AG10803 (cell line): ENCODE data around the gene SS18.
A peak's percentile ranks its signal among the peaks of the same experiment; 100 is the strongest.
"Not testable (repeated sequence)": the region's sequence is repeated elsewhere in the genome, so short reads cannot be mapped to it uniquely, and the experiment has no call there.

Experiments
- DNase-seq: peaks from one replicate; pipeline ENCODE4 v3.0.0; 2010; ENCODE audit warnings: low read depth
- H3K4me3 ChIP-seq: 2 replicates; pipeline ENCODE4 v1.5.1; 2011; ENCODE audit warnings: mild to moderate bottlenecking, low read length, control low read depth
- CTCF ChIP-seq: conservative IDR thresholded peaks from 2 replicates; pipeline ENCODE4 v1.5.1; 2011; ENCODE audit warnings: mild to moderate bottlenecking, low read length, control low read depth, inconsistent platforms

SS18 gene

GRCh38 chr18:26090130-26091046, at the start of gene SS18:
Gene SS18, minus strand, starts transcription at chr18:26090613. Its CDS starts 44 bp downstream, at chr18:26090569.
- peak within 1 kb of the TSS; percentile 85 for H3K4me3 ChIP-seq
- peak; percentile 94 for DNase-seq
- TF ChIP-seq CTCF = no peak

DNA sequence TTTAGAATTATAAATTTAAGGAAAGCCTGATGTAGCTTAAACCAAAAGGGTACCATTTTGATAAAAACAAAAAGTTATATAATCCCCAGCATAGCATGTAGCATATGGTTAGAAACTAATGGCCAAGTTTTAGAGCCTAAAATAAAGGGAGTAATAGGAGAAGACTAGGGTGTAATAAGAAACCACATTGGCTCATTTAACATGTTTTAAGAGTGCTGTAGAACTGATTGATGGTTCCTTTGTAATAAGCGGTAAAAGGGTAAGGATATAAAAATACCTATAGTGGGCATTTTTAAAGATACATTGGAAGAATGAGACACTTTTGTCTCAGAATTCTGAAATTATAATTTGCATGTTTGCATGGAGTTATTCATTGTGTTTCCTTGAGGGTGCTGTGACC, 45.1 kb upstream of the SS18 start:
- no peak overlapping the region for H3K4me3 ChIP-seq
- TF ChIP-seq CTCF = no peak
- no peak for DNase-seq

DNA sequence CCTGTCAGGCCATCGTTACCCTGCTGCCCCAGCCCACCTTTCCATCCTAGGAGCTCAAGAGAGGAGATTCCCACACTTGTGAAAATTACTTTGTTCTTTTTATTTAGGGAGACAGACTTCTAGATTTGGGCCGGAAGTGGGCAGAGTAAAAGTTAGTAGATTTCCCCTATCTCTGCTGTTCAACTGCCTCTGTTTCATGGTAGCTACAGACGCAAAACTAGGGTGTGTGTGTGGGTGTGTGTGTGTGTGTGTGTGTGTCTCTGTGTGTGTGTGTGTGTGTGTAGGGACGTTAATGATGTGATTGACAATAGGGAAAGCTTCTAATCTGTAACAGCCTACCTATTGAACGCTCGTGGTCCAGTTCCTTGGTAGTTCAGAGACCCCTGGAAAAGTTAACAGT, 43.7 kb upstream of the SS18 start:
- no peak for DNase-seq
- no peak for TF ChIP-seq CTCF
- H3K4me3 ChIP-seq = no peak overlapping the region

GRCh38 chr18:26133652-26134051, 43.2 kb upstream of the SS18 start, which contains the start of gene PSMA8:
Gene PSMA8, plus strand, starts transcription at chr18:26133869. Its CDS starts 97 bp downstream, at chr18:26133966.
- H3K4me3 ChIP-seq = no peak within 1 kb of the TSS
- TF ChIP-seq CTCF = no peak
- no peak for DNase-seq

GRCh38 chr18:26128192-26128591, 37.8 kb upstream of the SS18 start:
- not testable (repeated sequence) for H3K4me3 ChIP-seq, DNase-seq

DNA sequence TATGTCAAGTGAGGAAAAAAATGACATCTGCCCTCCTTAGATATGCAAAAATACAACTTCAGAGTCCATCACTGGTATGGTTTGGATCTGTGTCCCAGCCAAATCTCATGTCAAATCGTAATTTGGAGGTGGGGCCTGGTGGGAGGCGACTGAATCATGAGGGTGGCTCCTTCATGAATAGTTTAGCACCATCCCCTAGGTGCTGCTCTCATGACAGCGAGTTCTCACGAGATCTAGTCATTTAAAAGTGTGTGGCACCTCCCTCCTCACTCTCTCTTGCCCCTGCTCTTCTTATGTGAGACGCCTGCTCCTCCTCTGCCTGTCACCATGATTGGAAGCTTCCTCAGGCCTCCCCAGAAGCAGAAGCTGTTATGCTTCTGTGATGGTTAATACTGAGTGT, 37.4 kb upstream of the SS18 start:
- no peak for TF ChIP-seq CTCF
- no peak for DNase-seq
- no peak overlapping the region for H3K4me3 ChIP-seq

DNA sequence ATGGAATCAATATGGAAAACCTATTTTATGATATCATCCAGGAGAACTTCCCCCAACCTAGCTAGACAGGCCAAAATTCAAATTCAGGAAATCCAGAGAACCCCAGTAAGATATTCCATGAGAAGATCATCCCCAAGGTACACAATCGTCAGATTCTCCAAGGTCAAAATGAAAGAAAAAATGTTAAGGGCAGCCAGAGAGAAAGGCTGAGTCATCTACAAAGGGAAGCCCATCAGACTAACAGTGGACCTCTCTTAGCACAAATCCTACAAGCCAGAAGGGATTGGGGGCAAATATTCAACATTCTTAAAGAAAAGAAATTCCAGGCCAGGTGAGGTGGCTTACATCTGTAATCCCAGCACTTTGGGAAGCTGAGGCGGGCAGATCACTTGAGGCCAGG, 31.6 kb upstream of the SS18 start:
- DNase-seq, H3K4me3 ChIP-seq: not testable (repeated sequence)

DNA sequence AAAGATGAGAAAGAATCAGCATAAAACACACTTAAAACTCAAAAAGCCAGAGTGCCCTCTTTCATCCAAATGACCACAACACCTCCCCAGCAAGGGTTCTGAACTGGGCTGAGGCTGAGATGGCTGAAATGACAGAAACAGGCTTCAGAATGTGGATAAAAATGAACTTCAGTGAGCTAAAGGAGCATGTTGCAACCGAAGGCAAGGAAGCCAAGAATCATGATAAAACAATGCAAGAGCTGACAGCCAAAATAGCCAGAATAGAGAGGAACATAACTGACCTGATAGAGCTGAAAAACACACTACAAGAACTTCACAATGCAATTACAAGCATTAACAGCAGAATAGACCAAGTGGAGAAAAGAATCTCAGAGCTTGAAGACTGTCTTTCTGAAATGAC, 31.1 kb upstream of the SS18 start:
- H3K4me3 ChIP-seq = no peak overlapping the region
- peak; percentile 22 for DNase-seq
- TF ChIP-seq CTCF = no peak
